Measurements from ENCODE around the gene EFTUD2. TPM values are rescaled to one million over a fixed set of nuclear protein-coding genes. Genes with fewer than 3 reads are reported as not detected.

EFTUD2 gene
- total and polyA plus RNA-seq, 2 of the 13 experiments (the other 11 are each of a cell fraction or from before 2014, with no cell fraction given) = 111 to 137 TPM

DNA sequence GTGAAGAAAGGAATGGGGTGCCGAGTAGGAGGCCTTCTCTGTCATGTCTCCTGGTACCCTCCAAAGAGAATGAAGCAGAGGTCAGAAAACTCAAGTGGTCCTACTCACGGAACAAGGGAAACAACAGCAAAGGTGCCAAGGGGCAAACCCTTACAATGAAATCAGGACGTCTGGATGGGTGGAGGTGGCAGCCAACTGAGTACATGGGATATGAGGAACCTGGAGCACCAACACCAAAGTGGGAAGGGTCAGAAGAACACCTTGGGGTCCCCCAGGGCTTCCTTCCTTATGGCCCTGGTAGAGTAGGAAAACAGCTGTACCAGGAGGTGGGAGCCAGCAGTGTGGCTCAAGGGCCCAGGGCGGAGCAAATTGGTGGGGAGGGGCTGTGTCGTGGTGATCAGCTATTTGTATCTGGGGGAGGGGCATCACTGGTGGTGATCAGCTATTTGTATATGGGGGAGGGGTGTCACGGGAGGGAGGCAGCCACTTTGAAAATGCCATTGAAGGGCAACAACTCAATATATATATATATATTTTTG is 50.9 kb downstream of the EFTUD2 start:
- Histone ChIP-seq H3K27ac (ENCODE audit: extremely low read length, insufficient read depth, low read length) (no peak overlapping the region), H3K79me2 (ENCODE audit: insufficient read depth, low read length) (no peaks in the 10 kb centered on the region), H3K36me3 (replicated peaks in 1 of 2; ENCODE audit: control insufficient read depth in 1 of 2, insufficient read depth in 2 of 2, low read length in 2 of 2) (peaks cover 17 to 33% of the 10 kb centered on the region in 2 experiments), H4K20me1 (ENCODE audit: insufficient read depth, low read length) (no peaks in the 10 kb centered on the region; the same call in 1 of the 2 replicates), H3K4me1 (ENCODE audit: insufficient read depth, low read length) (peaks cover 14% of the 10 kb centered on the region; the same call in 1 of the 2 replicates), H3K9me3 (ENCODE audit: low read length) (no peaks in the 10 kb centered on the region), H3K4me2 (ENCODE audit: low read depth, low read length) (no peak overlapping the region), H2AFZ (ENCODE audit: low read length) (no peak overlapping the region), H3K9ac (ENCODE audit: insufficient read depth, low read depth, low read length) (no peak overlapping the region), H3K4me3 (replicated peaks in 1 of 3; ENCODE audit: insufficient read depth in 1 of 3, low read depth in 2 of 3, low read length in 3 of 3) (no peak overlapping the region), H3K27me3 (ENCODE audit: control insufficient read depth in 1 of 2, insufficient read depth in 2 of 2, low read length in 2 of 2) (no peaks in the 10 kb centered on the region)
- intact Hi-C loops (cut with micrococcal nuclease; ENCODE audit: unreplicated experiment) (no loop called here), in situ Hi-C loops (cut with HindIII; ENCODE audit: extremely low pct_ligation_motif_present, low pct_unique_long_range_greater_than_20kb) (no loop called here)
- no peak for DNase-seq (ENCODE audit: low spot score)
- no TSS peak for BruUV-seq (replicated peaks)
- POLR2A ChIA-PET = no interaction called here
- no peak for ATAC-seq
- 88% methylated on average over 6 of the region's 6 CpGs for WGBS (ENCODE audit: low lambda C conversion rate)
- peak; percentile 9 for TF ChIP-seq AGO2 (optimal IDR thresholded peaks at IDR 0.05; ENCODE audit: low read depth, low read length)
- peak; percentile 63 for TF ChIP-seq POLR2G (IDR thresholded peaks at IDR 0.05; ENCODE audit: low read depth, low read length)
- no peak for TF ChIP-seq GABPA (IDR thresholded peaks at IDR 0.05; ENCODE audit: low read depth, low read length)
- TF ChIP-seq GABPA (CRISPR knock-in tag; IDR thresholded peaks at IDR 0.05; ENCODE audit: low read depth) = no peak
- CTCF ChIA-PET (ENCODE audit: low intra/inter-chr PET ratio, low total read pairs) = no interaction called here
- no peak for FAIRE-seq

DNA sequence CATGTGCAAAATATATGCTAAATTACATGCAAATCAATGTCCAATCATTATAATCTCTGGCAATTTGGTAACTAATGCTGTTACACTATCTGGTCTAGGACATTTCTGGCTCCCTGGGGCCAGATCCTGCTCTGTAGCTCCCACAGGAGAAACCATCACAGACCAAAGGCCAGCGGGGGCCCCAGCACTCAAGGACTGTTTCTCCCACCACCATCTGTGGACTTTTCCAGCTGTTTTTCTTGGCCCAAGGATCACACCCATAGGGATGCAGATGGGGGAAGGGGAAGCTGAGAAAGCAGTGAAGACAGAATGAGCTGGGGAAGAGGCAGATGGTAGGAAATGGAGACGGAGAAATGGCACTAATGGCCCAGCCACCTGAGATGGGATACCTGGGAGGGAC is 51.7 kb downstream of the EFTUD2 start, which contains the start of gene HIGD1B:
Gene HIGD1B (plus strand): TSS at position 298 of the 400 bp plus-strand sequence. CDS start 270 bp downstream, outside the sequence.
- CTCF ChIA-PET (ENCODE audit: low intra/inter-chr PET ratio, low total read pairs) = no interaction called here
- TF ChIP-seq KLF12 (CRISPR knock-in tag; IDR thresholded peaks at IDR 0.05; ENCODE audit: borderline replicate concordance) = no peak
- no peak for TF ChIP-seq NFKBIZ (CRISPR knock-in tag; IDR thresholded peaks at IDR 0.05)
- TF ChIP-seq, protein P1, sequence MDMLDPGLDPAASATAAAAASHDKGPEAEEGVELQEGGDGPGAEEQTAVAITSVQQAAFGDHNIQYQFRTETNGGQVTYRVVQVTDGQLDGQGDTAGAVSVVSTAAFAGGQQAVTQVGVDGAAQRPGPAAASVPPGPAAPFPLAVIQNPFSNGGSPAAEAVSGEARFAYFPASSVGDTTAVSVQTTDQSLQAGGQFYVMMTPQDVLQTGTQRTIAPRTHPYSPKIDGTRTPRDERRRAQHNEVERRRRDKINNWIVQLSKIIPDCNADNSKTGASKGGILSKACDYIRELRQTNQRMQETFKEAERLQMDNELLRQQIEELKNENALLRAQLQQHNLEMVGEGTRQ (IDR thresholded peaks at IDR 0.05; ENCODE audit: low read depth, low read length) = no peak
- TF ChIP-seq, protein P1 (CRISPR knock-in tag; IDR thresholded peaks at IDR 0.05; ENCODE audit: borderline replicate concordance) = no peak
- no peak for TF ChIP-seq SMAD1 (CRISPR knock-in tag; IDR thresholded peaks at IDR 0.05; ENCODE audit: borderline replicate concordance, low read depth)
- TF ChIP-seq NR2F1 (CRISPR knock-in tag; IDR thresholded peaks at IDR 0.05) = no peak
- TF ChIP-seq ZNF563 (CRISPR knock-in tag; IDR thresholded peaks at IDR 0.05) = no peak
- no peak for TF ChIP-seq YEATS2 (CRISPR knock-in tag; IDR thresholded peaks at IDR 0.05; ENCODE audit: borderline replicate concordance)
- no peak for TF ChIP-seq ZNF768 (CRISPR knock-in tag; IDR thresholded peaks at IDR 0.05)
- TF ChIP-seq ZNF235 (CRISPR knock-in tag; IDR thresholded peaks at IDR 0.05; ENCODE audit: borderline replicate concordance) = no peak
- no peak for TF ChIP-seq ZIK1 (CRISPR knock-in tag; IDR thresholded peaks at IDR 0.05; ENCODE audit: borderline replicate concordance, low read depth)
- no peak for TF ChIP-seq ZNF615 (CRISPR knock-in tag; IDR thresholded peaks at IDR 0.05; ENCODE audit: borderline replicate concordance)
- no peak for TF ChIP-seq ZNF343 (CRISPR knock-in tag; IDR thresholded peaks at IDR 0.05)

More for the DNA sequence above, 51.7 kb downstream of the EFTUD2 start, which contains the start of gene HIGD1B:
- peaks cover 0 to 3% of the 10 kb centered on the region in 2 experiments; a peak in 1 of 5 replicates for H3K27me3 ChIP-seq (ENCODE audit: control insufficient read depth in 1 of 2, insufficient read depth in 2 of 2, low read length in 2 of 2)
- FAIRE-seq = no peak
- ATAC-seq = no peak
- WGBS (ENCODE audit: low lambda C conversion rate) = 97% methylated on average over 2 of the region's 2 CpGs
- H3K4me1 ChIP-seq (ENCODE audit: insufficient read depth, low read length) = peaks cover 14% of the 10 kb centered on the region; the same call in 1 of the 2 replicates
- no peak within 1 kb of the TSS for H3K27ac ChIP-seq (ENCODE audit: extremely low read length, insufficient read depth, low read length)
- H3K4me2 ChIP-seq (ENCODE audit: low read depth, low read length) = no peak within 1 kb of the TSS
- DNase-seq (ENCODE audit: low spot score) = no peak
- no peaks in the 10 kb centered on the region; the same call in 1 of the 2 replicates for H4K20me1 ChIP-seq (ENCODE audit: insufficient read depth, low read length)
- no peak within 1 kb of the TSS for H3K4me3 ChIP-seq (replicated peaks in 1 of 3; ENCODE audit: insufficient read depth in 1 of 3, low read depth in 2 of 3, low read length in 3 of 3)
- POLR2A ChIA-PET = no interaction called here
- no peak within 1 kb of the TSS for H2AFZ ChIP-seq (ENCODE audit: low read length)
- in situ Hi-C loops (cut with HindIII; ENCODE audit: extremely low pct_ligation_motif_present, low pct_unique_long_range_greater_than_20kb) = no loop called here
- no TSS peak for BruUV-seq (replicated peaks)
- H3K9me3 ChIP-seq (ENCODE audit: low read length) = no peaks in the 10 kb centered on the region
- H3K36me3 ChIP-seq (replicated peaks in 1 of 2; ENCODE audit: control insufficient read depth in 1 of 2, insufficient read depth in 2 of 2, low read length in 2 of 2) = peaks cover 14 to 27% of the 10 kb centered on the region in 2 experiments
- no peaks in the 10 kb centered on the region for H3K79me2 ChIP-seq (ENCODE audit: insufficient read depth, low read length)
- H3K9ac ChIP-seq (ENCODE audit: insufficient read depth, low read depth, low read length) = no peak within 1 kb of the TSS
- intact Hi-C loops (cut with micrococcal nuclease; ENCODE audit: unreplicated experiment) = no loop called here
